Naive thymus-derived CD4-positive, alpha-beta T cell (primary cell): Measurements from ENCODE around the gene MAP6. TPM values are rescaled to one million over a fixed set of nuclear protein-coding genes. Genes with fewer than 3 reads are reported as not detected.
A peak's percentile ranks its signal among the peaks of the same experiment; 100 is the strongest.

ENCODE experiments used
- ATAC-seq: fragments of 150-1000 bp; cut with Tn5 transposase; 2 replicates; pipeline ENCODE4 v1.10.0; 2021; ENCODE audit warnings: mild to moderate bottlenecking, moderate library complexity
- CTCF ChIA-PET: fragments of 350-600 bp; sonication (Branson Sonifier 250); formaldehyde crosslinking; loops from one replicate; lab custom pipeline; 2021; ENCODE audit warnings: antibody characterized with exemption; lab: Charles Lee
- POLR2A ChIA-PET: fragments of 350-600 bp; sonication (Branson Sonifier 250); formaldehyde crosslinking; loops from one replicate; lab custom pipeline; 2021; ENCODE audit warnings: antibody characterized with exemption, inconsistent platforms; lab: Charles Lee
- DNase-seq, 9 donors: peaks; one replicate each; pipeline versions ENCODE4 v3.0.0 to v3.0.0-alpha.2; 2020 to 2022; ENCODE audit warnings: mixed read lengths in 1 of 9
- H3K27ac ChIP-seq: one replicate; pipeline ENCODE4 v1.7.0; 2013; ENCODE audit warnings: mild to moderate bottlenecking, low read depth, low read length, moderate library complexity
- H3K27me3 ChIP-seq, 2 donors: one replicate each; pipeline ENCODE4 v1.7.0; 2013; ENCODE audit warnings: low read length in 2 of 2, mild to moderate bottlenecking in 2 of 2, moderate library complexity in 2 of 2; ENCODE audit not compliant: control insufficient read depth in 2 of 2, insufficient read depth in 2 of 2
- H3K36me3 ChIP-seq, 3 experiments: 1 replicate in 2 of 3; 2 replicates in 1 of 3; pipeline ENCODE4 v1.7.0; 2013; ENCODE audit warnings: low read length in 3 of 3, mild to moderate bottlenecking in 3 of 3, moderate library complexity in 1 of 3; ENCODE audit not compliant: insufficient read depth in 3 of 3, control insufficient read depth in 2 of 3
- H3K4me1 ChIP-seq, 2 donors: one replicate each; pipeline ENCODE4 v1.7.0; 2013; ENCODE audit warnings: low read length in 2 of 2, mild to moderate bottlenecking in 2 of 2, moderate library complexity in 1 of 2; ENCODE audit not compliant: control insufficient read depth in 2 of 2, insufficient read depth in 2 of 2
- H3K4me3 ChIP-seq: 2 replicates; pipeline ENCODE4 v1.7.0; 2013; ENCODE audit warnings: mild to moderate bottlenecking, low read length
- H3K9me3 ChIP-seq, 3 experiments: 1 replicate in 2 of 3; 2 replicates in 1 of 3; pipeline ENCODE4 v1.7.0; 2013; ENCODE audit warnings: low read length in 3 of 3; ENCODE audit not compliant: control insufficient read depth in 2 of 3
- H3K27ac Mint-ChIP-seq, 9 donors: one replicate each; pipeline ENCODE4 v1.8.0; 2020 to 2022; ENCODE audit warnings: mixed read lengths in 9 of 9, mild to moderate bottlenecking in 8 of 9, moderate library complexity in 5 of 9, inconsistent platforms in 2 of 9
- H3K27me3 Mint-ChIP-seq, 5 donors: one replicate each; pipeline ENCODE4 v1.8.0; 2021 to 2022; ENCODE audit warnings: mixed read lengths in 5 of 5, mild to moderate bottlenecking in 1 of 5
- H3K36me3 Mint-ChIP-seq, 5 donors: one replicate each; pipeline ENCODE4 v1.8.0; 2020 to 2022; ENCODE audit warnings: mixed read lengths in 5 of 5, mild to moderate bottlenecking in 3 of 5, inconsistent platforms in 1 of 5
- H3K4me1 Mint-ChIP-seq, 7 donors: one replicate each; pipeline ENCODE4 v1.8.0; 2020 to 2022; ENCODE audit warnings: mixed read lengths in 7 of 7, mild to moderate bottlenecking in 3 of 7, inconsistent platforms in 1 of 7
- H3K4me3 Mint-ChIP-seq, 10 donors: one replicate each; pipeline ENCODE4 v1.8.0; 2020 to 2022; ENCODE audit warnings: mild to moderate bottlenecking in 10 of 10, mixed read lengths in 10 of 10, moderate library complexity in 6 of 10, inconsistent platforms in 2 of 10
- H3K9me3 Mint-ChIP-seq, 11 donors: one replicate each; pipeline ENCODE4 v1.8.0; 2020 to 2022; ENCODE audit warnings: mixed read lengths in 11 of 11, mild to moderate bottlenecking in 4 of 11, inconsistent platforms in 1 of 11, moderate library complexity in 1 of 11
- intact Hi-C, 2 donors: fragments of 100-400 bp; cut with micrococcal nuclease; formaldehyde crosslinking; loops; one replicate each; pipeline ENCODE4 v1.15.1; 2023
- polyA plus RNA-seq, 2 donors: library from polyadenylated mRNA; unstranded; fragments of 300-500 nt; fragmentation: Illumina TruSeq; gene quantifications; one replicate each; pipeline ENCODE4 v1.2.3, GENCODE V29; 2021
- total RNA-seq, 6 experiments: library from RNA in 5 of 6; stranded (reverse) in 5 of 6; gene quantifications; 1 replicate in 5 of 6; 2 replicates in 1 of 6; pipeline ENCODE4 v1.2.3 and lab custom pipeline; 2021 to 2026

Gene MAP6
- total and polyA plus RNA-seq, 7 experiments from 2014 or later: 2.7 TPM; not detected in 6

DNA sequence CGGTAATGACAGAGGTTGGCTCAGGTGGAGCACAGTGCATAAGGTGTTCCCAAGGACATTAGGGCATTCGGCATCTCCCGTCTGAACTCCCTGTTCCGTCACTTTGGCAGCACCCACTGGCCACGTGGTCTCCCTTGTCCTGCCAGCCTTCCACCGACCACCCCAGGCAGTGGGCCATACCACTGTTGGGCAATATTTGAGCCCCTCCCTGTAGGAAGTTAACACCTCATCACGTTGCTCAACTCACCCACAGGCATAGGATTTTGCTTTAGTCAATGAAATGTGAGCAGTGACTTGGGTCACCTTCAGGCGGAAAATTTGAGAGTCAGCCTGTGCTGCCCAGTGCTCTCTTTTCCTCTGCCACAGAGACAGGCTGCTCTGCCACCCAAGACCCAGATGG, 62.7 kb downstream of the MAP6 start:
- Histone ChIP-seq H3K9me3 (no peaks in the 10 kb centered on the region), H3K27me3 (no peaks in the 10 kb centered on the region), H3K4me3 (no peak overlapping the region), H3K4me1 (no peaks in the 10 kb centered on the region), H3K27ac (no peak overlapping the region), H3K36me3 (no peaks in the 10 kb centered on the region)
- Mint-ChIP-seq H3K4me1 (no peaks in the 10 kb centered on the region), H3K27ac (no peak overlapping the region), H3K4me3 (no peak overlapping the region), H3K27me3 (peaks cover 0 to 39% (median 9%) of the 10 kb centered on the region in 5 donors), H3K36me3 (no peaks in the 10 kb centered on the region), H3K9me3 (no peaks in the 10 kb centered on the region)
- intact Hi-C loops: no loop called here
- ATAC-seq: no peak
- ChIA-PET CTCF (no interaction called here), POLR2A (no interaction called here)
- no peak for DNase-seq

DNA sequence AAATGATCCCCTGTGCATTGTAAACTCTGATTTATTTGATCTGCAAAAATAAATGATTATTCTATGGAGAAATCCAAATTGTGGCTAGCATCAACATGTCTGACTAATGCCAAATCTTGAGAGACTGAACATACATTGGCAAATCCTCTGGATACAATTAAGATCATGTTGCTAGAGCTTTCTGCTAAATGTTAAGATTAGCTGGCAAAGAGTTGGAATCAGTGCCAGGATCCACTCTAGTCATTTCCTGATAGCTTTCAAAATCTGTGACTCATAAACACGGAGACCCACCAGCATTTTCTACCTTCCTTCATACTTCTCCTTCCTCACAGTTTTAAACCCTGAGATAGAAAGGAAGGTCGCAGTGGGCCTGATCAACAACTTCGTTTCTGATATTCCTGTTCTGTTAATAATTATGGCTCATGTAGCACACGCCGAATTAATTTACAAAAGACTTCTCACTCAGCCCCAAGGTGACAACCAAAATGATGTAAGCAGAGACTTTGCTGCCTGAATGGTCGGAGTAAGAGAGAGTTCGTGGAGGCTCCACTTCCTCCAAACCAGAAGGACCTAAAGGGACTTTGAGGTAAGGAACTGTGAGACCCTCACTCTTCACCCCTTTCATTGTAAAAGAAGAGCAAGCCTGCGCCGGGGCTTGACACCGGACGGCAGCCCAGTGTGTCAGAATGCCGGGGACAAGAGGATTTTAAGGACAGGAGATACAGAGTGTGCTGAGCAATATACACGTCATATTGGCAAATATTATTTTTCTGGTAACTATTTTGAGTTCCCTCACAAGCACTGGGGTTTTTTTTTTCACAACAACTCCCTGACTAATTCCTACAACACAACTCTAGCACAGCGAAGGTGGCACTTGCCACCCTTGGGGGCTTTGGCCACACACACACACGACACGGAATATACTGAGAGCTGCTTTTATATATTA, 64.8 kb downstream of the MAP6 start:
- no peaks in the 10 kb centered on the region for H3K27me3 ChIP-seq
- peaks cover 0 to 41% (median 9%) of the 10 kb centered on the region in 5 donors for H3K27me3 Mint-ChIP-seq
- H3K4me3 ChIP-seq: no peak overlapping the region
- no peaks in the 10 kb centered on the region for H3K4me1 ChIP-seq
- H3K36me3 ChIP-seq: no peaks in the 10 kb centered on the region
- H3K9me3 ChIP-seq: no peaks in the 10 kb centered on the region
- POLR2A ChIA-PET: no interaction called here
- CTCF ChIA-PET: no interaction called here
- ATAC-seq (no peak), DNase-seq (no peak)
- intact Hi-C loops: no loop called here
- no peaks in the 10 kb centered on the region for H3K9me3 Mint-ChIP-seq
- H3K36me3 Mint-ChIP-seq: no peaks in the 10 kb centered on the region
- H3K27ac Mint-ChIP-seq: no peak overlapping the region
- no peak overlapping the region for H3K4me3 Mint-ChIP-seq
- H3K4me1 Mint-ChIP-seq: no peaks in the 10 kb centered on the region
- no peak overlapping the region for H3K27ac ChIP-seq

- H3K4me1 Mint-ChIP-seq: peaks cover 0 to 2% (median 0%) of the 10 kb centered on the region in 7 donors
- peak overlapping the region in 1 of 9 donors; percentile 68 for H3K27ac Mint-ChIP-seq
- POLR2A ChIA-PET: no interaction called here
- Histone ChIP-seq H3K9me3 (no peaks in the 10 kb centered on the region), H3K4me3 (no peak overlapping the region), H3K27ac (no peak overlapping the region), H3K36me3 (no peaks in the 10 kb centered on the region), H3K27me3 (no peaks in the 10 kb centered on the region), H3K4me1 (no peaks in the 10 kb centered on the region)
- no peak for DNase-seq
- no peaks in the 10 kb centered on the region for H3K9me3 Mint-ChIP-seq
- H3K27me3 Mint-ChIP-seq: peaks cover 0 to 40% (median 9%) of the 10 kb centered on the region in 5 donors
- intact Hi-C loops: no loop called here
- CTCF ChIA-PET: no interaction called here
- ATAC-seq: no peak
- no peak overlapping the region for H3K4me3 Mint-ChIP-seq
- no peaks in the 10 kb centered on the region for H3K36me3 Mint-ChIP-seq
These were observed 65.9 kb downstream of the MAP6 start for GRCh38 chr11:75602951-75603350.

- ChIA-PET POLR2A (no interaction called here), CTCF (no interaction called here)
- no peak overlapping the region for H3K4me3 ChIP-seq
- no peaks in the 10 kb centered on the region for H3K9me3 ChIP-seq
- no peak overlapping the region for H3K27ac ChIP-seq
- Mint-ChIP-seq H3K9me3 (no peaks in the 10 kb centered on the region), H3K27ac (no peak overlapping the region), H3K4me3 (no peak overlapping the region), H3K4me1 (peaks cover 0 to 2% (median 0%) of the 10 kb centered on the region in 7 donors), H3K36me3 (no peaks in the 10 kb centered on the region), H3K27me3 (peaks cover 0 to 43% (median 9%) of the 10 kb centered on the region in 5 donors)
- no peak for ATAC-seq
- DNase-seq: no peak
- intact Hi-C loops: no loop called here
- no peaks in the 10 kb centered on the region for H3K27me3 ChIP-seq
- H3K36me3 ChIP-seq: no peaks in the 10 kb centered on the region
- no peaks in the 10 kb centered on the region for H3K4me1 ChIP-seq
These were observed 67.3 kb downstream of the MAP6 start for GRCh38 chr11:75601494-75601893.

GRCh38 chr11:75600356-75600755, 68.5 kb downstream of the MAP6 start:
- ChIA-PET POLR2A (no interaction called here), CTCF (no interaction called here)
- no peaks in the 10 kb centered on the region for H3K36me3 Mint-ChIP-seq
- no peaks in the 10 kb centered on the region for H3K9me3 ChIP-seq
- H3K9me3 Mint-ChIP-seq: no peaks in the 10 kb centered on the region
- H3K27ac Mint-ChIP-seq: no peak overlapping the region
- peaks cover 0 to 48% (median 9%) of the 10 kb centered on the region in 5 donors for H3K27me3 Mint-ChIP-seq
- H3K4me3 ChIP-seq: no peak overlapping the region
- H3K4me1 ChIP-seq: no peaks in the 10 kb centered on the region
- H3K4me1 Mint-ChIP-seq: peaks cover 0 to 8% (median 0%) of the 10 kb centered on the region in 7 donors
- intact Hi-C loops: no loop called here
- no peak for DNase-seq
- no peaks in the 10 kb centered on the region for H3K27me3 ChIP-seq
- no peak for ATAC-seq
- no peak overlapping the region for H3K27ac ChIP-seq
- no peak overlapping the region for H3K4me3 Mint-ChIP-seq
- H3K36me3 ChIP-seq: no peaks in the 10 kb centered on the region

DNA sequence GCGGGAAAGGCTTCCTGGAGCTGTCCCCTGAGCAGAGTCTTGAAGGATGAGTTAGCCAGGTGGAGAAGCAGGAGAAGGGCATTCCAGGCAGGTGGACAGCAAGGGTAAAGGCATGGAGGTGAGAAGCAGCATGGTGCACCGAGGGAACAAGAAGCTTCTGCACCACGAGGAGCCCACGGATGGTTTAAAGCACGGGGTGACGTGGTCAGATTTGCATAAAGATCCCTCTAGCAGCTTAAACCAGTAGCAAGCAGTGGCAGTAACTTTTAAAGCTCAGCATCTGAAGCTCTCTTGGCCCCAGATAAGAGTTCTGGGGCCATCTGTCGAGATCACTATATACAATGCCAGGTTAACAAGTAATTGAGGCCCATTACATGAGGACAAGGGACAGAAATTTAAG, 69.9 kb downstream of the MAP6 start:
- DNase-seq: no peak
- POLR2A ChIA-PET: interaction anchor here (0.6 kb wide), 1 partner anchor 219 kb away, joined by 4 read pairs; no protein-coding TSS in a partner anchor
- no peaks in the 10 kb centered on the region for H3K36me3 ChIP-seq
- H3K27ac Mint-ChIP-seq: no peak overlapping the region
- H3K27me3 ChIP-seq: no peaks in the 10 kb centered on the region
- H3K4me3 ChIP-seq: no peak overlapping the region
- CTCF ChIA-PET: interaction anchor here (1.1 kb wide), 1 partner anchor 154 kb away, joined by 3 read pairs; no protein-coding TSS in a partner anchor
- H3K36me3 Mint-ChIP-seq: no peaks in the 10 kb centered on the region
- no peaks in the 10 kb centered on the region for H3K9me3 ChIP-seq
- H3K4me1 Mint-ChIP-seq: peaks cover 0 to 15% (median 0%) of the 10 kb centered on the region in 7 donors
- H3K9me3 Mint-ChIP-seq: no peaks in the 10 kb centered on the region
- intact Hi-C loops: no loop called here
- H3K4me1 ChIP-seq: no peaks in the 10 kb centered on the region
- no peak overlapping the region for H3K27ac ChIP-seq
- H3K27me3 Mint-ChIP-seq: peaks cover 0 to 41% (median 9%) of the 10 kb centered on the region in 5 donors
- no peak for ATAC-seq
- H3K4me3 Mint-ChIP-seq: no peak overlapping the region
